Hematopoietic multipotent progenitor cell treated with erythropoietin and hydrocortisone succinate and interleukin-3 and kit ligand, for 8 days (in vitro differentiated cells): ENCODE measurements around the gene HIVEP3.
"Not testable (repeated sequence)": the region's sequence is repeated elsewhere in the genome, so short reads cannot be mapped to it uniquely, and the experiment has no call there.

Experiments used
- DNase-seq: peaks from one replicate; pipeline ENCODE4 v3.0.0-alpha.2; 2015

HIVEP3 gene

GRCh38 chr1:41702771-41703170 is 216.0 kb downstream of the HIVEP3 start:
- DNase-seq: no peak

- no peak for DNase-seq
Observed at GRCh38 chr1:41700986-41701535, 217.7 kb downstream of the HIVEP3 start.

DNA sequence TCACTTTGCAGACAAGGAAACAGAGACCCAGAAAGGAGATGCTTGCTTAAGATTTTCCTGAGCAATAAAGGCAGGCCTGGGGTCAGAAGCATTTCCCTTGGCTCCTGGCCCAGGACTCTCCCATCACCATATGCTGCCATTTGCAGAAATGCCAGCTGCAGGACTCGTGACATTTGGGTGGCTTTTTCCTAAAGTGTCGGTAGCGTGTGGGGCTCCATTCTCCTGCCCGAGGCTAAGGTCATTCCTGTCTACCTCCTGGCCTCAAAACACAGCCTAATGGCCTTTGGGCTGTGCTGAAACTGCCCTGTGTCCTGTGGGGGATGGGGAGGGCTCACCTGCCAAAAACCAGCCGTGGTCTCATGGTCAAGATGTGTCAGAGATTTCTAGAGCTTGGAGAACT is 218.1 kb downstream of the HIVEP3 start:
- no peak for DNase-seq

DNA sequence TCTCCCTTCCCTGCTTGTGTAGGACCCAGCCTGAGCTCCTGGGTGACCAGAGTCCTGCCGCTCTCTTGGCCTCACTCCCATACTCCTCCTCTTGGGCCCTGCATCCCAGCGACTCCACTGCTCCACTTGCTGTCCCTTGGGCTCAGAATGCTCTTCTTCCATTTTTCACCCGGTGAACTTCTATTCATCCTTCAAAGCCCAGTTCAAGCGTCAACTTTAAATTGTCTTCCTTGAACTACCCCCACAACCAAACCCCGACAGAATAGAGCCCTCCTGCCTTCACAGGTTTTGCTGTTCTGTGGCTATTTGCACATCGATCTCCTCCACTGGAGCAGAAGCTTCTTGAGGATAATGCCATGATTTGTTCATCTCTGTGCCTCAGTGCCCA is 218.9 kb downstream of the HIVEP3 start:
- DNase-seq: no peak

- DNase-seq: no peak
Observed at GRCh38 chr1:41698916-41699860, 219.5 kb downstream of the HIVEP3 start.

- DNase-seq: no peak
Observed at GRCh38 chr1:41696381-41696780, 222.3 kb downstream of the HIVEP3 start.

- peak; percentile 76 for DNase-seq
Observed at GRCh38 chr1:41695118-41695745, 223.5 kb downstream of the HIVEP3 start.

DNA sequence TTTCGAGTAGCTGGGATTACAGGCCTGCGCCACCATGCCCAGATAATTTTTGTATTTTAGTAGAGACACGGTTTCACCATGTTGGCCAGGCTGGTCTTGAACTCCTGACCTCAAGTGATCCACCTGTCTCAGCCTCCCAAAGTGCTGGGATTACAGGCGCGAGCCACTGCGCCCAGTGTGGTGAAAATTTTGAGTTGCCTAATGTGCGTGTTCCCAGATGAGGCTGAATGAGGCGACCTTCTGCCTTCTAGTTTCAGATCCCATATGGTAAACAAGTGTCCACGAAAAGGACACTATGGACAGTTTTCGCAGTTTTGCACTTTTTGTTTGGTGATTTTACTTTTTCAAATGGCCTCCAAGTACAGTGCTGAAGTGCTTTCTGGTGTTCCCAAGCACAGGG is 226.8 kb downstream of the HIVEP3 start:
- not testable (repeated sequence) for DNase-seq

GRCh38 chr1:41691424-41691823 is 227.3 kb downstream of the HIVEP3 start:
- no peak for DNase-seq

GRCh38 chr1:41690331-41690730 is 228.4 kb downstream of the HIVEP3 start:
- no peak for DNase-seq

DNA sequence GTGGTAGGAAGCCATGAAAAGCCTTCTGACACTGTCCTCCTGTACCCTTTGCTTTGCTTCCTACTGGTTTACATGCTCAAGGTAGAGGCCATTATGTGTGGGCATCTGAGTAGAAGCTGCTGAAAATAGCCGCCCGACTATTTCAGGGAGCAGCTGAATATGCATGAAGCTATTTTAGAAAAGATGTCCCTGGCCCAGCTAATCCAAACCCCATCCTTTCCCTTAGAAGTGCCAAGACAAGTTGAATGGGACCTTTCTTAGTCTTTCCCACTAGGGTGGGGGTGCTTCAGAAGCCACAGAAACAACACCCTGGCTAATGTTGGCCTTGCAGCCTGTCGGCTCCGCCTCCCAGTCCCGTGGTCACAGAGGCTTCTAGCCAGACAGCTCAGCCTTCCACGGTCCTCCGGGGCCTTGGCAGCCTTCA is 229.2 kb downstream of the HIVEP3 start:
- DNase-seq: no peak

GRCh38 chr1:41689139-41689538 is 229.6 kb downstream of the HIVEP3 start:
- DNase-seq: no peak

GRCh38 chr1:41687007-41687406 is 231.7 kb downstream of the HIVEP3 start:
- DNase-seq: no peak

DNA sequence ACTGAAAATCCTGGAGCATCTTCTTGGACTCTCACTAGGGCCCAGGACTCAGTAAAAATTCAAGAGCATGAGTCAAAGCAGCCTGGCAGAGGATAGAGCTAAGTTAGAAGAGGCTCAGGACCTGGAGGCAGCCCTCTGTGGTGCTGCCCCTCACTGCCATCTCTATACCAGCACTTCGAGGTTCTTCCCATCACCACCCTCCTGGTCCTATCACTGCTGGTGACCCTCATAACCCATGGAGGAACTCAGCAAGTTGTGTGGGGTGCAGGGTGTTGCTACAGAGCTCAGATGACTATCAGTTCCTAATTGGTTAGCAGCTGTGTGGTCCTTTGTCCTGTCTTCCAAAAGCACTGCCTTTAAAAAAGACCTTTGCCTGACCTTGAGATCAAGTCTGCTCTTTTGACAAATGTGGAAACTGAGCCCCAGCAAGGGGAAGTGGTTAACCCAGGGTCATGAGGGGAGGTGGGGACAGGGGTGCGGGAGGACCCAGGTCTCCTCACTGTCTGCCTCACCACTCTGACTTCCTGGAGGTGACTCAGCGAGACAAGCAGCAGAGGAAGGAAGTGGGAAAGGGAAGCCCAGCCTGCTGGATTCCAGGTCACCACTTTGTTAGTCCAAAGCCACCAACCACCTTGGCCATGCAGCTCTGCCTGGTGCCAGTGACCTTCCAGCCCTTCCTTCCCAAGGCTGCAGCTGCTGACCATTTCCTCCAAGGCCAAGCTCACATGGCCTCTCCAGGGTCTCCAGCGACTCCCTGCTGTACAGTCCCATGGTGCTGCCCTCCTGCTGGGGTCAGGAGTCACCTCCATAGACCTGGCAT is 234.8 kb downstream of the HIVEP3 start:
- DNase-seq: no peak

- no peak for DNase-seq
Observed at GRCh38 chr1:41682845-41683625, 235.7 kb downstream of the HIVEP3 start.

- DNase-seq: no peak
Observed at GRCh38 chr1:41682149-41682548, 236.6 kb downstream of the HIVEP3 start.

DNA sequence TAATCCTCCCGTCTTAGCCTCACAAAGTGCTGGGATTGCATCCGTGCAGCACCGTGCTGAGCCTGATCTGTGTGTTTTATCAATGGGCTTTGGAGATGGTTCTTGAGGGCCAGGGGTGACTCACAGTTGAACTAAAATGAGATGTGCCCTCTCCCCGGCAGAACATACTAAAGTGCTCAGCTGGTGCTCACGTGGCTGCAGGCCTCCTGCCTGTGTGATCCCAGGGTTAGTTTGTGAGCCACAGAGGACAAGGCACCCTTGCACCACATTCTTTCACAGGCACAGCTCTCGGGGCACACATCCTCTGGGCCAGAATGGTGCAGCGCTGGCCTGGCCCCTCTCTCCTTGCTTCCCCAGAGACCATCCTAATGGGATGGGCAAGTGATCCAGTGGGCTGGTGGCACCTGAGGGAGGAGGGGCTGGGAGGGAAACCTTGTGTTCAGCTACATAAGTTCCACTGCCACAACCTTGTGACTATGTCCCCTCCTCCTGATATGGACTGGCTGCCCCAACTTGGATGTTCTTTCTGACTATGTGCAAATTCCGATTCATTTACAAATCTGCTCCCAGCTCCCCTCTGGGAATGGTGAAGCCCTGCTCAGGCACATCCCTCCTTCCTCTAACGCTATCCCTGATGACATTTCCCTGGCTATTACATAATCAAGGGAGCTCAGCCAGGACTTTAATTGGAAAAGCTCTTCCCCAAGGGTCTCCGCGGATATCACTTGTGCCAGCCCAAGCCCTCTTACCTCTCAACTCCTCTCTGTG is 237.2 kb downstream of the HIVEP3 start:
- DNase-seq: no peak

DNA sequence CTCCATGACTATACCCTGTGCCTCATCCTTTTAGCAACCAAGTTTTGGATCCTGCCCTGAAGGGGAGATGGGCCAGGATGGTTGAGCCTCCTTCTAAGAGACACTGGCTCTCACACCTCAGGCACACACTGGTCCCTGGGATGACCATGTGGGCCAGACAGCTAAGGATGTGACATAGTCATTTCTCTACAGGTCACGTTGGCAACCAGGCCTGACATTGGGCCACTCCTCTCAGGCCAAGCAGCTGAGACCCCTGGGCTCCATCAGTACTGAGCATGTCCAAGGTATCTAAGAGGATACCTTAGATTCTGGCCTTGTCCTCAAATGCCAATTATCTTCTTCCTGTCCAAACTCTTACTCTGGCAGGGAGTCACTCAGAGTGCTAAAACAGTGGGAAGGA is 238.7 kb downstream of the HIVEP3 start:
- DNase-seq: no peak

- DNase-seq: no peak
Observed at GRCh38 chr1:41679531-41679930, 239.2 kb downstream of the HIVEP3 start.

DNA sequence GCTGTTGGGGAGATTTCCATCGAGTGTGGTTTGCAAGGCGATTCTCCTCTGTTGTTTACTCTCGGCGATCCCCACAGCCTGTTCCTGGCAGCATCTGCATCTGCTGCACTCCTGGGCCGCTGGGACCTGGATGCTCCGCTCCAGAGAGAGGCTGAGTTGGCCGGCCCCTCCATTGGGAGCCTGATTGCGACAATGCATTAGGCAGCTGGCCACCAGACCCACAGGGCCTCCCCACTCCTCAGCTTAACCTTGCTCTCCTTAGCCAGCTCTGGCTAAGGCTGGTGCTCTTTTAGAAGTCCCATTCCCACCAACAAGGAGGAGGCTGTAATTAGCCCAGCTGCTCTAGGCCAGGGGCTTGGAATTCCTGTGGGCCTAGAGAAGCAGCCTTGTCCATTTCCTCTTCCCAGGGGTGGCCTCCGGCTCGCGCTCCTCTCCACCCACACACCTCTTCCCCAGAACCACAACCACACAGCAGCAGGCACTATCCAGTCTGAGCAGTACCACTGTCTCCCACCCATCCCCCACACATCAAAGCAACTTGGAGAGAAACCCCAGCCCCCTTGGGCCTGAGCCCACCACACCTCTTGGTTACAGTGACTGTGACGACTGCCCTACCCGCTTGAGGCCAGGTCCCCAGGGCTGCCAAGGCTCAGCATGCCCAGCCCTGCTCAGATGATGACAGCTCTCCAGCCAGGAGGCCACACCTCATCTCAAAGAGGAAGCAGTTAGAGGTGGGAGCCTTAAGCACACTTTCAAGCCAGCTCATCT is 240.4 kb downstream of the HIVEP3 start:
- DNase-seq: no peak

DNA sequence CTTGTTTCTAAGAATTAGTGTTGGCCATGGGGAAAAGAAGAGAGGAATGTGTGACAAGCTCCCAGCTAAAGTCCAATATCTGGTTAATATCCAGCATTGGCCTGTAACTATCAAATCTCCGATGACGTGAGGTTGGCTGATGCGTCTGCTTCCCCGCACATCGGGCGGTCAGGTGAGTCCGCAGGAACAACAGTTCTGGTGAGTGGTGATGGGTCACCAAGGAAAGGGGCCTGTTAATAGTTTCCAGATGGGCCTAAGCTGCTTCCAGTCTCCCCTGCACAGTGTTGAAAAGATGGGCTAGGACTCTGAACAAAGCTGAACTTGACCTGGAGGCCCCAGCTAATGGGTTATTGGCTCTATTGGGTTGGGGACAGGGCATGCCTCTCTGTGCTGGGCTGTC is 241.1 kb downstream of the HIVEP3 start:
- no peak for DNase-seq
